Suprapubic skin (tissue), 4 donors: ENCODE results near the gene LRRC9. TPM values are rescaled to one million over a fixed set of nuclear protein-coding genes. Genes with fewer than 3 reads are reported as not detected.

Experiments
- DNase-seq, 2 donors: peaks; one replicate each; pipeline ENCODE4 v3.0.0-alpha.2; 2019; ENCODE audit warnings: low spot score in 2 of 2
- H3K27ac ChIP-seq: fragments of 200-600 bp; sonication (generic); one replicate; pipeline ENCODE4 v1.5.1; 2019
- H3K27me3 ChIP-seq: fragments of 200-600 bp; sonication (generic); one replicate; pipeline ENCODE4 v1.5.1; 2019
- H3K36me3 ChIP-seq: fragments of 200-600 bp; sonication (generic); one replicate; pipeline ENCODE4 v1.5.1; 2019
- H3K4me1 ChIP-seq: fragments of 200-600 bp; sonication (generic); one replicate; pipeline ENCODE4 v1.5.1; 2019
- H3K4me3 ChIP-seq: fragments of 200-600 bp; sonication (generic); one replicate; pipeline ENCODE4 v1.5.1; 2019; ENCODE audit warnings: mild to moderate bottlenecking
- H3K9me3 ChIP-seq: fragments of 200-600 bp; sonication (generic); one replicate; pipeline ENCODE4 v1.5.1; 2019
- EP300 ChIP-seq: sonication (generic); formaldehyde crosslinking; IDR thresholded peaks from one replicate; pipeline ENCODE4 v1.6.1; 2017; ENCODE audit warnings: antibody characterized with exemption
- POLR2A ChIP-seq, 2 donors: fragments of 450-650 bp; IDR thresholded peaks; one replicate each; pipeline ENCODE4 v1.6.1; 2017; ENCODE audit warnings: antibody characterized with exemption in 2 of 2, mild to moderate bottlenecking in 2 of 2, moderate library complexity in 2 of 2
- POLR2AphosphoS5 ChIP-seq, 3 donors: sonication (generic); formaldehyde crosslinking; IDR thresholded peaks; one replicate each; pipeline ENCODE4 v1.6.1; 2017; ENCODE audit warnings: antibody characterized with exemption in 3 of 3
- WGBS: methylation state at CpG from one replicate; pipeline ENCODE4 v1.1.5; 2018; 5-methylcytosine and 5-hydroxymethylcytosine counted together
- total RNA-seq, 4 donors: library from RNA; depleted of rRNA; stranded (reverse); fragments of >200 nt; gene quantifications; one replicate each; pipeline ENCODE4 v1.1.0, GENCODE V29; 2016
- TF ChIP-seq, protein P1 (sequence below), 2 donors: fragments of 200-600 bp in 1 of 2; fragments of 450-650 bp in 1 of 2; sonication (generic) in 1 of 2; IDR thresholded peaks; one replicate each; pipeline ENCODE4 v1.5.1; 2016 to 2019; ENCODE audit warnings: antibody characterized with exemption in 2 of 2, mild to moderate bottlenecking in 1 of 2, moderate library complexity in 1 of 2

The LRRC9 gene
- total RNA-seq, 4 donors from 2014 or later: not detected

GRCh38 chr14:59983048-59983447 is 63.1 kb downstream of the LRRC9 start:
- H3K4me3 ChIP-seq: no peak overlapping the region

DNA sequence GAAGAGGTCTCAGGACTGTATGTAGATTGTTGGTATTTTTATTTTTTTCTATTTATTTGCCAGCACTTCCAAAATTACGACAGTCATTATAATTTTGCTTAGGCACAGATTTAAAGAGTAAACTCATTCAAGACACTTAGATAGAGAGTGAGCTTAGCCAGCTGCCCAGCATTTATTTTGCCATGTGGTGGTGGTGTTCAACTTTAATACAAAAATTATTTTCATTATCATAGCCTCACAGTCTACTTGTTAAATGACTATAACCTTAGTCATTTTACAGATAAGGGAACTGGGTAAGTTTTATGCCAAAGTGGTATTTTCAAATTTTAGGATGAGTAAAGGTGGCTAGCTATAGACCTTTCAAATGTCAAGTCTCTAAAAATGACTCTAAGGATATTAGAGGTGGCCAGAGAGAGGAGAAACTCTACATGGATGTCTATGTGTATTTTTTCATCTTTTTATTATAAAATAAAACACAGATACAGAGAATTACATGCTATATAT is 66.7 kb downstream of the LRRC9 start:
- H3K4me1 ChIP-seq: no peaks in the 10 kb centered on the region
- no peak overlapping the region for H3K27ac ChIP-seq
- H3K9me3 ChIP-seq: no peaks in the 10 kb centered on the region
- no peaks in the 10 kb centered on the region for H3K27me3 ChIP-seq
- 96% methylated on average over 1 of the region's 1 CpG for WGBS
- no peak for DNase-seq
- H3K36me3 ChIP-seq: no peaks in the 10 kb centered on the region
- no peak for TF ChIP-seq POLR2AphosphoS5 (IDR thresholded peaks at IDR 0.05)
- H3K4me3 ChIP-seq: no peak overlapping the region

More at GRCh38 chr14:59983048-59983447, 63.1 kb downstream of the LRRC9 start:
- no peak overlapping the region for H3K27ac ChIP-seq
- TF ChIP-seq, protein P1, sequence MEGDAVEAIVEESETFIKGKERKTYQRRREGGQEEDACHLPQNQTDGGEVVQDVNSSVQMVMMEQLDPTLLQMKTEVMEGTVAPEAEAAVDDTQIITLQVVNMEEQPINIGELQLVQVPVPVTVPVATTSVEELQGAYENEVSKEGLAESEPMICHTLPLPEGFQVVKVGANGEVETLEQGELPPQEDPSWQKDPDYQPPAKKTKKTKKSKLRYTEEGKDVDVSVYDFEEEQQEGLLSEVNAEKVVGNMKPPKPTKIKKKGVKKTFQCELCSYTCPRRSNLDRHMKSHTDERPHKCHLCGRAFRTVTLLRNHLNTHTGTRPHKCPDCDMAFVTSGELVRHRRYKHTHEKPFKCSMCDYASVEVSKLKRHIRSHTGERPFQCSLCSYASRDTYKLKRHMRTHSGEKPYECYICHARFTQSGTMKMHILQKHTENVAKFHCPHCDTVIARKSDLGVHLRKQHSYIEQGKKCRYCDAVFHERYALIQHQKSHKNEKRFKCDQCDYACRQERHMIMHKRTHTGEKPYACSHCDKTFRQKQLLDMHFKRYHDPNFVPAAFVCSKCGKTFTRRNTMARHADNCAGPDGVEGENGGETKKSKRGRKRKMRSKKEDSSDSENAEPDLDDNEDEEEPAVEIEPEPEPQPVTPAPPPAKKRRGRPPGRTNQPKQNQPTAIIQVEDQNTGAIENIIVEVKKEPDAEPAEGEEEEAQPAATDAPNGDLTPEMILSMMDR (IDR thresholded peaks at IDR 0.05): no peak
- TF ChIP-seq EP300 (no peak), POLR2A (IDR thresholded peaks at IDR 0.05) (no peak), POLR2AphosphoS5 (IDR thresholded peaks at IDR 0.05) (no peak)
- no peaks in the 10 kb centered on the region for H3K4me1 ChIP-seq
- H3K9me3 ChIP-seq: no peaks in the 10 kb centered on the region
- no peaks in the 10 kb centered on the region for H3K36me3 ChIP-seq
- DNase-seq: no peak
- no peaks in the 10 kb centered on the region for H3K27me3 ChIP-seq

- H3K4me3 ChIP-seq: no peak overlapping the region
- no peak for DNase-seq
- TF ChIP-seq POLR2AphosphoS5 (IDR thresholded peaks at IDR 0.05): no peak
- no peak for TF ChIP-seq POLR2A (IDR thresholded peaks at IDR 0.05)
- TF ChIP-seq, protein P1 (IDR thresholded peaks at IDR 0.05): no peak
- no peak for TF ChIP-seq EP300
- H3K9me3 ChIP-seq: no peaks in the 10 kb centered on the region
- no peak overlapping the region for H3K27ac ChIP-seq
- H3K4me1 ChIP-seq: no peaks in the 10 kb centered on the region
- H3K27me3 ChIP-seq: no peaks in the 10 kb centered on the region
- H3K36me3 ChIP-seq: no peaks in the 10 kb centered on the region
These were observed 77.5 kb downstream of the LRRC9 start for GRCh38 chr14:59997449-59997848.

DNA sequence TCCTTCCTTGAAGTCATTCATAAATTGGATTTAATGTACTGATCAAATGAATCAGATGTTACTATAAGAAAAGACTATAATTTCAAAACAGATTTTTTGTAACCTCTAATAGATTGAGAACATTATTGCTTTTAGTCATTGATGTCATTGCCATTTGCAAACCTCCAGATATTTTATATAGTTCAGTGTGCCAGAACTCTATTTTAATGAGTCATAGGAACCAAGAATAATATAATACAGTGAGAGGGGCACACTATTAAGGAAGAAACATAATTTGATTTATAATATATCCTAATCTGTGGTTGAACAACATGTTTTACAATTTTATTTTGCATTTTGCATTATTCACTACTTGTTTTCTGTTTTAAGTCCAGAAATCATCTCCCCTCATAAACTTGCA is 78.0 kb downstream of the LRRC9 start:
- H3K27ac ChIP-seq: no peak overlapping the region
- DNase-seq: no peak
- no peak overlapping the region for H3K4me3 ChIP-seq
- H3K9me3 ChIP-seq: no peaks in the 10 kb centered on the region
- TF ChIP-seq POLR2AphosphoS5 (IDR thresholded peaks at IDR 0.05): no peak
- H3K4me1 ChIP-seq: no peaks in the 10 kb centered on the region
- H3K27me3 ChIP-seq: no peaks in the 10 kb centered on the region
- no peaks in the 10 kb centered on the region for H3K36me3 ChIP-seq

GRCh38 chr14:59998564-59998963 is 78.6 kb downstream of the LRRC9 start:
- Histone ChIP-seq H3K36me3 (no peaks in the 10 kb centered on the region), H3K9me3 (no peaks in the 10 kb centered on the region), H3K4me1 (no peaks in the 10 kb centered on the region), H3K27ac (no peak overlapping the region), H3K4me3 (no peak overlapping the region), H3K27me3 (no peaks in the 10 kb centered on the region)
- TF ChIP-seq POLR2A (IDR thresholded peaks at IDR 0.05) (no peak), EP300 (no peak), POLR2AphosphoS5 (IDR thresholded peaks at IDR 0.05) (no peak)
- TF ChIP-seq, protein P1 (IDR thresholded peaks at IDR 0.05): no peak
- WGBS: 92% methylated on average over 1 of the region's 1 CpG
- no peak for DNase-seq

DNA sequence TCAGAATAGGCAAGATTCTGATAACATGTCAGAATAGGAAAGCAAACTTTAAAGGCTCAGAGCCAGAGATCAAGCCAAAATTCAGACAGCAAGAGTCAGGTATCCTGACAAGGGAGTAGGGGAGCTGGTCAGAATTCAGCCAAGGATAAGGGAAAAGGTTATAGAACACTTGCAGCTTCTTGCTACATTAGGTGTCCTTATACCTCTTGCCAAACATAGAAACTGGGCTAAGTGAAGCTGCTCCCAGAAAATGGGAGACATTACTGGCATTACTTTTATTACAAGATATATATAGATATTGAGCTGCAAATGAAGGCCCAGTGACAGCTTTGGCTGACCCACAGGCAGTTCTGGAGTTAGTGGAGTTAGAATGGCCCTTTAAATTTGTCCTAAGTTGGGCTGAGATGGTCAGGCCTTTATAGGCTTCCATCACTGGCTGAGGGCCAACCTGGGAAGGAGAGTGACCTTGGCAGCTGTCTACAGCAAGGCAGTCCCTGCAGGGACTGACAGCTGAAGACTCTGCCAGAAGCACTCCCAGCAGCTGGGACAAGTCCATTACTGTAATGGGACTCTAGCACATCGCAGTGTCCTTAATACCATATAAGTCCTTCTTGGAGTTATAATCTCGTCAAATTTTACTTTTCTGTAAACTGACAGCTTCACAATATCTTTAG is 83.0 kb downstream of the LRRC9 start:
- no peak for DNase-seq

More for the DNA sequence above, 83.0 kb downstream of the LRRC9 start:
- WGBS: 64% methylated on average over 2 of the region's 2 CpGs
- no peaks in the 10 kb centered on the region for H3K27me3 ChIP-seq
- no peaks in the 10 kb centered on the region for H3K4me1 ChIP-seq
- H3K9me3 ChIP-seq: no peaks in the 10 kb centered on the region
- no peak overlapping the region for H3K4me3 ChIP-seq
- H3K36me3 ChIP-seq: no peaks in the 10 kb centered on the region
- TF ChIP-seq POLR2A (IDR thresholded peaks at IDR 0.05): no peak
- TF ChIP-seq, protein P1 (IDR thresholded peaks at IDR 0.05): no peak
- no peak for TF ChIP-seq POLR2AphosphoS5 (IDR thresholded peaks at IDR 0.05)
- no peak for TF ChIP-seq EP300
- no peak overlapping the region for H3K27ac ChIP-seq
